Thoracic aorta (tissue), 2 donors: Measurements from ENCODE around the gene IQCF6. TPM values are rescaled to one million over a fixed set of nuclear protein-coding genes. Genes with fewer than 3 reads are reported as not detected.

Experiments
- ATAC-seq: fragments of 150-250 bp; one replicate; pipeline ENCODE4 v1.8.0; 2017; ENCODE audit warnings: low read depth; ENCODE audit not compliant: insufficient number of reproducible peaks, low FRiP score
- DNase-seq: peaks from one replicate; pipeline ENCODE4 v3.0.0-alpha.2; 2020; ENCODE audit warnings: low spot score
- H3K27ac ChIP-seq, 2 donors: fragments of 200-600 bp; sonication (generic); 1 replicate in 1 of 2; 2 replicates in 1 of 2; pipeline ENCODE4 v1.5.1; 2016; ENCODE audit warnings: mild to moderate bottlenecking in 2 of 2, moderate library complexity in 2 of 2
- H3K27me3 ChIP-seq: fragments of 200-600 bp; sonication (generic); replicated peaks from 2 replicates; pipeline ENCODE4 v1.6.0; 2016; ENCODE audit warnings: mild to moderate bottlenecking; ENCODE audit not compliant: insufficient read depth
- H3K36me3 ChIP-seq: fragments of 200-600 bp; sonication (generic); one replicate; pipeline ENCODE4 v1.5.1; 2016
- H3K4me1 ChIP-seq, 2 donors: fragments of 200-600 bp; sonication (generic); 1 replicate in 1 of 2; 2 replicates in 1 of 2; pipeline versions ENCODE4 v1.5.1 to v1.6.0; 2016; ENCODE audit warnings: low read depth in 2 of 2, mild to moderate bottlenecking in 1 of 2; ENCODE audit not compliant: control insufficient read depth in 1 of 2
- H3K4me3 ChIP-seq: fragments of 200-600 bp; sonication (generic); 2 replicates; pipeline ENCODE4 v1.5.1; 2016; ENCODE audit warnings: mild to moderate bottlenecking
- H3K9me3 ChIP-seq: fragments of 200-600 bp; sonication (generic); 2 replicates; pipeline ENCODE4 v1.5.1; 2016
- total RNA-seq, 2 donors: library from RNA; depleted of rRNA; stranded (reverse); fragments of >200 nt; gene quantifications; one replicate each; pipeline versions ENCODE4 v1.1.0 to v1.2.3, GENCODE V29; 2016
- TF ChIP-seq, protein P1 (sequence below): fragments of 200-600 bp; sonication (generic); IDR thresholded peaks from one replicate; pipeline ENCODE4 v1.5.1; 2019; ENCODE audit warnings: antibody characterized with exemption

IQCF6 gene
- total RNA-seq, 2 donors from 2014 or later = not detected

DNA sequence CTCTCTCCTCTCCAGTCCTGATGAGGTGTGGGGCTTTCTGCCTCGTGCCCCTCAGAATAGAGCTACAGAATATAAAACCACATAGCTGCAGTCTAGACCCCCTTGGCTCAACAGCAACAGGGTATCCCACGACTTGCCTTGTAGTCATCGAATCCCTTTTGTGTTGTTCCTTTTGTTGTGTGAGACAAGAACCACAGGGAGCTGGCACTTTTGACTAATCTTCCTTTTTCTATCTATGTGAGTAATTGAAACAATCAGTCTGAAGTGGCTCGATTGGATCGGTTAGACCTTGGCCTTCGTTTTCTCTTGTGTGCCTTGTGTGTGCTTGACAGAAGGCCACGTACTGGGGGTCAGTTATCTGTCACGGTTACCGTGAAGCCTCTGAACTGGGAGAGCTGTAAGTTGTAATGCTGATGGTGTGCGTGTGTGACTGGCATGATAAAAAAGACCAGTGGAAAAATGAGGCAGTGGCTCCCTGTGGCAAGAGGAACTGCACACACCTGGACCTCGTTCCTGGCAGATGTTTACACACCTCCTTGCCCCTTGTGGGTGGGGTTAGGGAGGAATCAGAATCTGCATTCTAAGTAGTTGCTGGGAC is 23.2 kb upstream of the IQCF6 start:
- TF ChIP-seq, protein P1, sequence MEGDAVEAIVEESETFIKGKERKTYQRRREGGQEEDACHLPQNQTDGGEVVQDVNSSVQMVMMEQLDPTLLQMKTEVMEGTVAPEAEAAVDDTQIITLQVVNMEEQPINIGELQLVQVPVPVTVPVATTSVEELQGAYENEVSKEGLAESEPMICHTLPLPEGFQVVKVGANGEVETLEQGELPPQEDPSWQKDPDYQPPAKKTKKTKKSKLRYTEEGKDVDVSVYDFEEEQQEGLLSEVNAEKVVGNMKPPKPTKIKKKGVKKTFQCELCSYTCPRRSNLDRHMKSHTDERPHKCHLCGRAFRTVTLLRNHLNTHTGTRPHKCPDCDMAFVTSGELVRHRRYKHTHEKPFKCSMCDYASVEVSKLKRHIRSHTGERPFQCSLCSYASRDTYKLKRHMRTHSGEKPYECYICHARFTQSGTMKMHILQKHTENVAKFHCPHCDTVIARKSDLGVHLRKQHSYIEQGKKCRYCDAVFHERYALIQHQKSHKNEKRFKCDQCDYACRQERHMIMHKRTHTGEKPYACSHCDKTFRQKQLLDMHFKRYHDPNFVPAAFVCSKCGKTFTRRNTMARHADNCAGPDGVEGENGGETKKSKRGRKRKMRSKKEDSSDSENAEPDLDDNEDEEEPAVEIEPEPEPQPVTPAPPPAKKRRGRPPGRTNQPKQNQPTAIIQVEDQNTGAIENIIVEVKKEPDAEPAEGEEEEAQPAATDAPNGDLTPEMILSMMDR = no peak
- Histone ChIP-seq H3K4me3 (no peak overlapping the region), H3K36me3 (no peaks in the 10 kb centered on the region), H3K4me1 (no peaks in the 10 kb centered on the region), H3K27me3 (no peaks in the 10 kb centered on the region), H3K9me3 (no peaks in the 10 kb centered on the region), H3K27ac (no peak overlapping the region)
- ATAC-seq = no peak
- no peak for DNase-seq

DNA sequence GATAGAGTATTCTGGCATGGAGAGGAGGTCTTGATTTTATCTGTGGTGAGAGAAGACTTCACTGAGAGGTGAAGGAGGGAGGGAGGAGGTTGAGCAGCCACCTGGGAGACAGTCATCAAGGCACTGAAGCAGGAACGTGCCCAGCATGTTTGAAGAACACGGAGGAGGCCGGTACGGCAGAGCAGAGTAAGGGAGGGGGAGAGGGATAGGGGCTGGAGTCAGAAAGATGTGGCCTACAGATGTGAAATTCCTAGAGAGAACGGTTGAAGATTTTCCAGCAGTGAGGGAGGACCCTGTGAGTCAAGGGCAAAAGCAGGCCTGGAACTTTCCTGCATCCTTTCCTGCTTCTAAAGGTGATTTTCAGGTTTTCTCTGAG is 21.7 kb upstream of the IQCF6 start:
- no peak for ATAC-seq

DNA sequence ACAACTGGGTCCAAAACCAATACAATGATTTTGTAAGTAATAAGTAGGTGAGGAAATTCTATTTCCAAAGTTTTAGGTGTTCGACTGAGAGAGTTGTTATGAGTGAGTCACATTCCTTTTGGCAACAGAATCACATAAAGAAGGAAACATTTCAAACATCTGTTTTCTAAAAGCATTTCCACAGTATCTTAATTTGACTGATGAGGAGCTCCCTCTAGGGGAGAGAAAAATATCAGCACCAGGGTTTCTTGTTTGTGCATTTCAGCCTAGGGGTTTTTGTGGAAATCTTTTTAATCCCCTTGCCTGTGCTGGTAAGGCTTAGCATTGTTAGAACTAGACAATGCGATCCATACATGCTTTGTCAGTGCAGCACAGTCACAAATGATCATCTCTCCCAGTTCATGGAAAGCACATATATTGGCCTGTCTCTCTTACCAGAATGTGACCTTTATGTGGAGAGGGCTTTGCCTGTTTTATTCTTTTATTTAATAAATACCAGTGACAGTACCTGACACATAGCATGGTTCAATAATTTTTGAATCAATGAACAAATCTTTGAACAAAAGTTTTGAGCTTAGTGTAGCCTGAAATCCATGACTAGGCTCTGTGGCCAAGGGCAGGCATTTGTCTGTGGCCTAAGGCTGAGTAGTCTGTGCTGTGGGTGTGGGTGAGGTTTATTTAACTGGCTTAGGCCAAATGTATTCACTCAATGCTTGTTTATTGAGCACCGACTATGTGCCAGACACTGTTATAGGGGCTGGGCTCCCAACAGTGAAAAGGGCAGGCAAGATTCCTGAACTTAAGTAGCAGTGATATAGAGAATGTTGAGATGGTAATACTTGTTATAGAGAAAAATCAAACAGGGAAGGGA is 21.1 kb upstream of the IQCF6 start:
- no peaks in the 10 kb centered on the region for H3K9me3 ChIP-seq
- no peak overlapping the region for H3K27ac ChIP-seq
- no peak overlapping the region for H3K4me3 ChIP-seq
- H3K4me1 ChIP-seq = no peaks in the 10 kb centered on the region
- H3K36me3 ChIP-seq = no peaks in the 10 kb centered on the region
- DNase-seq (no peak), ATAC-seq (peak; percentile 60)
- H3K27me3 ChIP-seq = no peaks in the 10 kb centered on the region
- TF ChIP-seq, protein P1 = peak; percentile 59

More for the DNA sequence above, 21.7 kb upstream of the IQCF6 start:
- Histone ChIP-seq H3K4me3 (no peak overlapping the region), H3K27me3 (no peaks in the 10 kb centered on the region), H3K4me1 (no peaks in the 10 kb centered on the region), H3K27ac (no peak overlapping the region), H3K36me3 (no peaks in the 10 kb centered on the region), H3K9me3 (no peaks in the 10 kb centered on the region)
- no peak for DNase-seq
- TF ChIP-seq, protein P1 = no peak

DNA sequence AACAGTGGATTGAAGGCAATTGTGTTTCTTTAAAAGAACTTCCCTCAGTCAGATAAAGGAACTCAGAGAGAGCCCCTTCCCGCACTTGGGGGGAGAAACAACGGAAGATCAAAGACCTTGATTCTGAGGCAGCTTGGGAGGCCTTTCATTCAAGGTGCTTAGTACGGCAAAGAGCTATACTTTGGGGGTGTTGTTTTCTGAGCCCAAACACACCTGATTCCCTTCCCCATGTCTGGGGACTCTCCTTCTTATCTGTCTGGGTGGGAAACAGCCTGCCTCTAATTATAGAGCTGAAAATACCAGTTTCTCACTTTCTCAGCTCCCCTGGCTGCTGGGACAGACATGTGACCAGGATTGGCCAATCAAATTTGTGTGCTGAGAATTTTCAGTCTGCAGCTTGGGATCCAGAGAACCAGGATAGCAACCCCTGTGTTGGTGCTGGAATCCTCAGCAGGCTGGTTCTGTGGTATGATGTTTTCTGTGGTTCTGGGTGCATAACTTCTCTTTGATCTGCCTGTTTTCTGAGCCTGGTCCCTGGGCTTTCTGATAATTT is 19.4 kb upstream of the IQCF6 start:
- Histone ChIP-seq H3K27ac (no peak overlapping the region), H3K9me3 (no peaks in the 10 kb centered on the region), H3K36me3 (no peaks in the 10 kb centered on the region), H3K27me3 (no peaks in the 10 kb centered on the region), H3K4me3 (no peak overlapping the region), H3K4me1 (no peaks in the 10 kb centered on the region)
- no peak for DNase-seq
- ATAC-seq = no peak
- TF ChIP-seq, protein P1 = no peak

DNA sequence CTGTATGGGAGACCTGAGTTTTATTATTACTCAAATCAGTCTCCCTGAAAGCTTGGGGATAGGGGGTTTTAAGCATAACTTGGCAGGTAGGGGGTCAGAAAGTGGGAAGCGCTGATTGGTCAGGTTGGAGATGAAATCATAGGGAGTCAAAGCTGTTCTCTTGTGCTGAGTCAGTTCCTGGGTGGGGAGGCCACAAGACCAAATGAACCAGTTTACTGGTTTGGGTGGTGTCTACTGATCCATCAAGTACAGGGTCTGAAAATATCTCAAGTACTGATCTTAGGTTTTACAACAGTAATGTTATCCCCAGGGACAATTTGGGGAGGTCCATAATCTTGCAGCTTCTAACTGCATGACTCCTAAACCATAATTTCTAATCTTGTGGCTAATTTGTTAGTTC is 17.8 kb upstream of the IQCF6 start:
- Histone ChIP-seq H3K4me1 (no peaks in the 10 kb centered on the region), H3K36me3 (no peaks in the 10 kb centered on the region), H3K4me3 (no peak overlapping the region), H3K27ac (no peak overlapping the region), H3K27me3 (no peaks in the 10 kb centered on the region), H3K9me3 (no peaks in the 10 kb centered on the region)
- TF ChIP-seq, protein P1 = no peak
- ATAC-seq (no peak), DNase-seq (no peak)
